ENCODE data around the gene ZNF497. TPM values are rescaled to one million over a fixed set of nuclear protein-coding genes. Genes with fewer than 3 reads are reported as not detected.

The ZNF497 gene
- total and polyA plus RNA-seq, 9 of the 15 experiments (the other 6 are each of a cell fraction or from before 2014, with no cell fraction given): 0.06 to 0.98 (median 0.44) TPM; not detected in 1

DNA sequence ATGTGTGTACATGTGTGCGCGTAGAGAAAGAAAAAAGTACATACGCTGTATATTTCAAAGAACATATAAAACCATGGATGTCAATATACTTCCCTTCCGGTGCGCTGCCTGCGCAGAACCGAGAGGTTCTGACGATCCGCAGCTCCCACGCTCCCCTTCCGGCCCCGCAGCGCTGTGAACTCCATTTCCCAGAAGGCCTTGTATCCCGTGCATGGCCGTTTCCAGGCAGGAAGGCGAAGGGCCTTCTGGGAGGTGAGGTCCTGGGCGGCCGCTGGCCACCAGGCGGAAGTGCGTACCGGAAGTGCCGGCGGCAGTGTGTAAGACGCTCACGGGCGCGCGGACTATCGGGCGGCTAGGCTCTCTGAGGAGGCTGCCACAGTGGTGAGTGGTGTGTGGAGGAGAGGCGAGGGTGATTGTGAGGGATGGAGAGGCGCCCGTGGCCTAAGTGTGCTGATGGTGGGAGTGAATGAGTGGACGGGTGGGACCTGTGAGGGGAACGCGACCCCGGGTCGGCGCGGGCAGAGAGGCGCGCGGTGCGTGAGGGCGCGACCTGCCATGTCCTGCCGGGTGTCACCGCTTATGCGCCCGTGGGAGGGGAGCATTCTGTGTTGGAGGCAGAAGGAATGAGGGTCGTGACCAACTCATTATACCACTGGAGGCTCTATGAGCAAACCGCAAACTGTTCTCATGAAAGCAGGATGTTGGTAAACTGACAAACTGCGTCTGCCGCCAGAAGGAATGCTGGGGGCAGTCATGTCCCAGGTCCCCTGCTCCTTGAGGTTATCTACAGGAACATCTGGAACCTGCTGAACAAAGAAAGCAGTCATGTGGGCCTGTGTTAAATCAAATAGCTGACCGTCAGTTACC lies 57.3 kb downstream of the ZNF497 start, which contains the start of gene ERVK3-1 (continued):
- TF ChIP-seq, protein P1, sequence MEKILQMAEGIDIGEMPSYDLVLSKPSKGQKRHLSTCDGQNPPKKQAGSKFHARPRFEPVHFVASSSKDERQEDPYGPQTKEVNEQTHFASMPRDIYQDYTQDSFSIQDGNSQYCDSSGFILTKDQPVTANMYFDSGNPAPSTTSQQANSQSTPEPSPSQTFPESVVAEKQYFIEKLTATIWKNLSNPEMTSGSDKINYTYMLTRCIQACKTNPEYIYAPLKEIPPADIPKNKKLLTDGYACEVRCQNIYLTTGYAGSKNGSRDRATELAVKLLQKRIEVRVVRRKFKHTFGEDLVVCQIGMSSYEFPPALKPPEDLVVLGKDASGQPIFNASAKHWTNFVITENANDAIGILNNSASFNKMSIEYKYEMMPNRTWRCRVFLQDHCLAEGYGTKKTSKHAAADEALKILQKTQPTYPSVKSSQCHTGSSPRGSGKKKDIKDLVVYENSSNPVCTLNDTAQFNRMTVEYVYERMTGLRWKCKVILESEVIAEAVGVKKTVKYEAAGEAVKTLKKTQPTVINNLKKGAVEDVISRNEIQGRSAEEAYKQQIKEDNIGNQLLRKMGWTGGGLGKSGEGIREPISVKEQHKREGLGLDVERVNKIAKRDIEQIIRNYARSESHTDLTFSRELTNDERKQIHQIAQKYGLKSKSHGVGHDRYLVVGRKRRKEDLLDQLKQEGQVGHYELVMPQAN (IDR thresholded peaks at IDR 0.05; ENCODE audit: borderline replicate concordance): peak; percentile 99
- TF ChIP-seq, protein P2, sequence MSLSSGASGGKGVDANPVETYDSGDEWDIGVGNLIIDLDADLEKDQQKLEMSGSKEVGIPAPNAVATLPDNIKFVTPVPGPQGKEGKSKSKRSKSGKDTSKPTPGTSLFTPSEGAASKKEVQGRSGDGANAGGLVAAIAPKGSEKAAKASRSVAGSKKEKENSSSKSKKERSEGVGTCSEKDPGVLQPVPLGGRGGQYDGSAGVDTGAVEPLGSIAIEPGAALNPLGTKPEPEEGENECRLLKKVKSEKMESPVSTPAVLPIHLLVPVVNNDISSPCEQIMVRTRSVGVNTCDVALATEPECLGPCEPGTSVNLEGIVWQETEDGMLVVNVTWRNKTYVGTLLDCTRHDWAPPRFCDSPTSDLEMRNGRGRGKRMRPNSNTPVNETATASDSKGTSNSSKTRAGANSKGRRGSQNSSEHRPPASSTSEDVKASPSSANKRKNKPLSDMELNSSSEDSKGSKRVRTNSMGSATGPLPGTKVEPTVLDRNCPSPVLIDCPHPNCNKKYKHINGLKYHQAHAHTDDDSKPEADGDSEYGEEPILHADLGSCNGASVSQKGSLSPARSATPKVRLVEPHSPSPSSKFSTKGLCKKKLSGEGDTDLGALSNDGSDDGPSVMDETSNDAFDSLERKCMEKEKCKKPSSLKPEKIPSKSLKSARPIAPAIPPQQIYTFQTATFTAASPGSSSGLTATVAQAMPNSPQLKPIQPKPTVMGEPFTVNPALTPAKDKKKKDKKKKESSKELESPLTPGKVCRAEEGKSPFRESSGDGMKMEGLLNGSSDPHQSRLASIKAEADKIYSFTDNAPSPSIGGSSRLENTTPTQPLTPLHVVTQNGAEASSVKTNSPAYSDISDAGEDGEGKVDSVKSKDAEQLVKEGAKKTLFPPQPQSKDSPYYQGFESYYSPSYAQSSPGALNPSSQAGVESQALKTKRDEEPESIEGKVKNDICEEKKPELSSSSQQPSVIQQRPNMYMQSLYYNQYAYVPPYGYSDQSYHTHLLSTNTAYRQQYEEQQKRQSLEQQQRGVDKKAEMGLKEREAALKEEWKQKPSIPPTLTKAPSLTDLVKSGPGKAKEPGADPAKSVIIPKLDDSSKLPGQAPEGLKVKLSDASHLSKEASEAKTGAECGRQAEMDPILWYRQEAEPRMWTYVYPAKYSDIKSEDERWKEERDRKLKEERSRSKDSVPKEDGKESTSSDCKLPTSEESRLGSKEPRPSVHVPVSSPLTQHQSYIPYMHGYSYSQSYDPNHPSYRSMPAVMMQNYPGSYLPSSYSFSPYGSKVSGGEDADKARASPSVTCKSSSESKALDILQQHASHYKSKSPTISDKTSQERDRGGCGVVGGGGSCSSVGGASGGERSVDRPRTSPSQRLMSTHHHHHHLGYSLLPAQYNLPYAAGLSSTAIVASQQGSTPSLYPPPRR (CRISPR knock-in tag; IDR thresholded peaks at IDR 0.05; ENCODE audit: borderline replicate concordance): no peak
- TF ChIP-seq RBM39 (optimal IDR thresholded peaks at IDR 0.05; ENCODE audit: low read depth, low read length) (no peak), MTA1 (IDR thresholded peaks at IDR 0.05; ENCODE audit: borderline replicate concordance) (peak; percentile 59; the same call in 1 of the 2 replicates), TAF1 (IDR thresholded peaks at IDR 0.05; ENCODE audit: control insufficient read depth, extremely low read depth, insufficient read depth, low read length, severe bottlenecking) (peak; percentile 95), FOS (IDR thresholded peaks at IDR 0.05; ENCODE audit: extremely low read depth, insufficient read length) (no peak), MAZ (CRISPR knock-in tag; conservative IDR thresholded peaks at IDR 0.05 in 1 of 2, IDR thresholded peaks at IDR 0.05 in 1 of 2) (peak; percentile 79 to 80), ZNF584 (CRISPR knock-in tag; IDR thresholded peaks at IDR 0.05; ENCODE audit: low read depth) (peak; percentile 86), ZC3H8 (IDR thresholded peaks at IDR 0.05) (no peak), NFYB (IDR thresholded peaks at IDR 0.05; ENCODE audit: extremely low read depth, insufficient read length) (no peak), FOXK1 (CRISPR knock-in tag; IDR thresholded peaks at IDR 0.05; ENCODE audit: borderline replicate concordance) (peak; percentile 39; the same call in 1 of the 2 replicates), HNRNPK (IDR thresholded peaks at IDR 0.05; ENCODE audit: low read depth, low read length, poor library complexity, severe bottlenecking) (no peak), ZNF717 (CRISPR knock-in tag; IDR thresholded peaks at IDR 0.05) (no peak), HDAC3 (IDR thresholded peaks at IDR 0.05; ENCODE audit: borderline replicate concordance, partially characterized antibody) (peak; percentile 88), ZNF274 (IDR thresholded peaks at IDR 0.05; ENCODE audit: borderline replicate concordance, low read depth, low read length) (no peak)
- TF ChIP-seq, protein P3, sequence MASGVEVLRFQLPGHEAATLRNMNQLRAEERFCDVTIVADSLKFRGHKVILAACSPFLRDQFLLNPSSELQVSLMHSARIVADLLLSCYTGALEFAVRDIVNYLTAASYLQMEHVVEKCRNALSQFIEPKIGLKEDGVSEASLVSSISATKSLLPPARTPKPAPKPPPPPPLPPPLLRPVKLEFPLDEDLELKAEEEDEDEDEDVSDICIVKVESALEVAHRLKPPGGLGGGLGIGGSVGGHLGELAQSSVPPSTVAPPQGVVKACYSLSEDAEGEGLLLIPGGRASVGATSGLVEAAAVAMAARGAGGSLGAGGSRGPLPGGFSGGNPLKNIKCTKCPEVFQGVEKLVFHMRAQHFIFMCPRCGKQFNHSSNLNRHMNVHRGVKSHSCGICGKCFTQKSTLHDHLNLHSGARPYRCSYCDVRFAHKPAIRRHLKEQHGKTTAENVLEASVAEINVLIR (CRISPR knock-in tag; IDR thresholded peaks at IDR 0.05): peak; percentile 55
- TF ChIP-seq, protein P4, sequence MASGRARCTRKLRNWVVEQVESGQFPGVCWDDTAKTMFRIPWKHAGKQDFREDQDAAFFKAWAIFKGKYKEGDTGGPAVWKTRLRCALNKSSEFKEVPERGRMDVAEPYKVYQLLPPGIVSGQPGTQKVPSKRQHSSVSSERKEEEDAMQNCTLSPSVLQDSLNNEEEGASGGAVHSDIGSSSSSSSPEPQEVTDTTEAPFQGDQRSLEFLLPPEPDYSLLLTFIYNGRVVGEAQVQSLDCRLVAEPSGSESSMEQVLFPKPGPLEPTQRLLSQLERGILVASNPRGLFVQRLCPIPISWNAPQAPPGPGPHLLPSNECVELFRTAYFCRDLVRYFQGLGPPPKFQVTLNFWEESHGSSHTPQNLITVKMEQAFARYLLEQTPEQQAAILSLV (tag; IDR thresholded peaks at IDR 0.05): no peak

Measured in K562 (cell line).